Measurements from ENCODE around the gene CUX1. TPM values are rescaled to one million over a fixed set of nuclear protein-coding genes. Genes with fewer than 3 reads are reported as not detected.

Gene CUX1
- total RNA-seq, 4 donors from 2014 or later = 52.5 to 93.6 (median 63.7) TPM

GRCh38 chr7:101970801-101971200 lies 153.4 kb downstream of the CUX1 start:
- Histone ChIP-seq H3K27ac (no peak overlapping the region), H3K9me3 (no peaks in the 10 kb centered on the region), H3K36me3 (no peaks in the 10 kb centered on the region), H3K4me3 (no peak overlapping the region), H3K27me3 (no peaks in the 10 kb centered on the region), H3K4me1 (no peaks in the 10 kb centered on the region)
- no peak for DNase-seq (ENCODE audit: low spot score in 2 of 2)
- WGBS = 84% methylated on average over 4 of the region's 5 CpGs
- TF ChIP-seq, protein P1, sequence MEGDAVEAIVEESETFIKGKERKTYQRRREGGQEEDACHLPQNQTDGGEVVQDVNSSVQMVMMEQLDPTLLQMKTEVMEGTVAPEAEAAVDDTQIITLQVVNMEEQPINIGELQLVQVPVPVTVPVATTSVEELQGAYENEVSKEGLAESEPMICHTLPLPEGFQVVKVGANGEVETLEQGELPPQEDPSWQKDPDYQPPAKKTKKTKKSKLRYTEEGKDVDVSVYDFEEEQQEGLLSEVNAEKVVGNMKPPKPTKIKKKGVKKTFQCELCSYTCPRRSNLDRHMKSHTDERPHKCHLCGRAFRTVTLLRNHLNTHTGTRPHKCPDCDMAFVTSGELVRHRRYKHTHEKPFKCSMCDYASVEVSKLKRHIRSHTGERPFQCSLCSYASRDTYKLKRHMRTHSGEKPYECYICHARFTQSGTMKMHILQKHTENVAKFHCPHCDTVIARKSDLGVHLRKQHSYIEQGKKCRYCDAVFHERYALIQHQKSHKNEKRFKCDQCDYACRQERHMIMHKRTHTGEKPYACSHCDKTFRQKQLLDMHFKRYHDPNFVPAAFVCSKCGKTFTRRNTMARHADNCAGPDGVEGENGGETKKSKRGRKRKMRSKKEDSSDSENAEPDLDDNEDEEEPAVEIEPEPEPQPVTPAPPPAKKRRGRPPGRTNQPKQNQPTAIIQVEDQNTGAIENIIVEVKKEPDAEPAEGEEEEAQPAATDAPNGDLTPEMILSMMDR (IDR thresholded peaks at IDR 0.05) = no peak

DNA sequence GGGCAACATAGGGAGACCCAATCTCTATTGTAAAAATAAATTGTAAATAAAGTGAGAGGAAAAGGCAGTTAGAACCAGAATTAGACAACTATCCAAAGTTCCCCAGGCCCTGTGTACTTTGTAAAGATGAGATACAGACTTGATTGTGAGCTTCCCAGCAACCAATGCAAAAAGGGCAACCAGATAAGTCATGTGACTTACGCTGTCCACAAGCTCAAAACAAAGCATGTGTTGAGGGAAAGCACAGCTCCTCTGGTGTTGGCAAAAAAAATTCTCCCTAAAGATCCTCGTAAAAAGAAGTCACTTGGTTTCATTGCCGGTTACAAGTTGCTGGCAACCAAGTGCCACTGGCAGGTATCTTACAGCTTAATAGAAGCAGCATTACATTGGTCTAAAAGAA lies 154.0 kb downstream of the CUX1 start:
- no peak for DNase-seq (ENCODE audit: low spot score in 2 of 2)
- H3K36me3 ChIP-seq = no peaks in the 10 kb centered on the region
- H3K27ac ChIP-seq = no peak overlapping the region
- no peak overlapping the region for H3K4me3 ChIP-seq
- H3K4me1 ChIP-seq = no peaks in the 10 kb centered on the region
- H3K9me3 ChIP-seq = no peaks in the 10 kb centered on the region
- no peak for TF ChIP-seq POLR2A (IDR thresholded peaks at IDR 0.05)
- TF ChIP-seq EP300 (IDR thresholded peaks at IDR 0.05) = no peak
- TF ChIP-seq, protein P1 (IDR thresholded peaks at IDR 0.05) = no peak
- no peak for TF ChIP-seq POLR2AphosphoS5 (IDR thresholded peaks at IDR 0.05)
- no peaks in the 10 kb centered on the region for H3K27me3 ChIP-seq
- WGBS = 95% methylated on average over 3 of the region's 3 CpGs

DNA sequence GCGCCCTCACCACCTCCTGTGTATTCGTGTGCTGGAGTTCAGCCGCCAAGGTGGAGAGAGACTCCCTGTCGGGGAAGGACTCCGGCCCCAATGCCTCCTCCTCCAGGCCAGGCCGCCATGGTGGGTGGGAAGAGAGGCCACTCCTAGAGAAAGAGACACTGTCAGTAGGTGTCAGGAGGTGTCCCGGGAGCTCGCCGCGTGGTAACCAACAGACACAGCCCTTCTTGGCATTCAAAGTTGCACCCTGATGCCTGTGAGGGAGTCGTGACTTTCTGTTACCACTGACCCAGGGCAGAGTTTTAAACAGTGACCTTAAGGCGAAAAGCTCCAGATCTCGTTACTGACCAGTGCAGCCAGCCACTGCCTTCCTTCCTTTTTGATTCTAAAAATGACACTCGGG lies 155.2 kb downstream of the CUX1 start:
- TF ChIP-seq POLR2A (IDR thresholded peaks at IDR 0.05) (no peak), EP300 (IDR thresholded peaks at IDR 0.05) (no peak)
- WGBS = 94% methylated on average over 14 of the region's 14 CpGs
- Histone ChIP-seq H3K9me3 (no peaks in the 10 kb centered on the region), H3K27me3 (no peaks in the 10 kb centered on the region), H3K36me3 (no peaks in the 10 kb centered on the region), H3K4me3 (no peak overlapping the region), H3K4me1 (no peaks in the 10 kb centered on the region), H3K27ac (no peak overlapping the region)
- no peak for DNase-seq (ENCODE audit: low spot score in 2 of 2)

GRCh38 chr7:101973130-101973529 lies 155.7 kb downstream of the CUX1 start:
- WGBS = 89% methylated on average over 8 of the region's 8 CpGs
- TF ChIP-seq POLR2A (IDR thresholded peaks at IDR 0.05) = no peak
- no peak for TF ChIP-seq POLR2AphosphoS5 (IDR thresholded peaks at IDR 0.05)
- TF ChIP-seq EP300 (IDR thresholded peaks at IDR 0.05) = no peak
- TF ChIP-seq, protein P1 (IDR thresholded peaks at IDR 0.05) = no peak
- H3K36me3 ChIP-seq = no peaks in the 10 kb centered on the region
- no peak for DNase-seq (ENCODE audit: low spot score in 2 of 2)
- no peak overlapping the region for H3K27ac ChIP-seq
- no peaks in the 10 kb centered on the region for H3K9me3 ChIP-seq
- H3K4me3 ChIP-seq = no peak overlapping the region
- H3K27me3 ChIP-seq = no peaks in the 10 kb centered on the region
- no peaks in the 10 kb centered on the region for H3K4me1 ChIP-seq

DNA sequence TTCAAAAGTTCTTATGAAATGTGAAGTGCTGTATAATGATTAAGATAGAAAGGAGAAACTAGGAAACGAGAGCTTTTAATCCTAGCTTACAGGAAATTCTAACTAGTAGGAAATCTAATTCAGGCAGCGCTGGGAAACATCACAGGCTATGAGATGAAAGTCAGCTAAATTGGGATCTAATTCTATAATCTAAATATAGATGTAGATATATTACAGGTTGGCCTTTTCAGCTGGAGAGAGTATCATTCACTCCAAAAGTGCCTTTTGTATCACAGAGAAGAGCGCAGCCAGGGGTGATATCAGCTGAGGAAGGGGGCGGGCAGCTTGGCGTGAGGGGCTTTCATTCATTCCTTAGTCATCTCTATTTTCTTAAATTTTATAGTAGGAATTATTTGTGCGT lies 157.0 kb downstream of the CUX1 start:
- TF ChIP-seq POLR2A (IDR thresholded peaks at IDR 0.05) = no peak
- TF ChIP-seq POLR2AphosphoS5 (IDR thresholded peaks at IDR 0.05) = no peak
- no peak for TF ChIP-seq EP300 (IDR thresholded peaks at IDR 0.05)
- TF ChIP-seq, protein P1 (IDR thresholded peaks at IDR 0.05) = no peak
- no peaks in the 10 kb centered on the region for H3K4me1 ChIP-seq
- no peak overlapping the region for H3K4me3 ChIP-seq
- no peaks in the 10 kb centered on the region for H3K36me3 ChIP-seq
- 95% methylated on average over 6 of the region's 6 CpGs for WGBS
- no peaks in the 10 kb centered on the region for H3K9me3 ChIP-seq
- no peaks in the 10 kb centered on the region for H3K27me3 ChIP-seq
- no peak overlapping the region for H3K27ac ChIP-seq
- no peak for DNase-seq (ENCODE audit: low spot score in 2 of 2)

- H3K4me1 ChIP-seq = no peaks in the 10 kb centered on the region
- H3K36me3 ChIP-seq = no peaks in the 10 kb centered on the region
- no peak for DNase-seq (ENCODE audit: low spot score in 2 of 2)
- H3K4me3 ChIP-seq = no peak overlapping the region
- 97% methylated on average over 7 of the region's 7 CpGs for WGBS
- no peak overlapping the region for H3K27ac ChIP-seq
- no peaks in the 10 kb centered on the region for H3K27me3 ChIP-seq
- no peaks in the 10 kb centered on the region for H3K9me3 ChIP-seq
- TF ChIP-seq EP300 (IDR thresholded peaks at IDR 0.05) = no peak
- TF ChIP-seq POLR2A (IDR thresholded peaks at IDR 0.05) = no peak
- TF ChIP-seq, protein P1 (IDR thresholded peaks at IDR 0.05) = no peak
- no peak for TF ChIP-seq POLR2AphosphoS5 (IDR thresholded peaks at IDR 0.05)
Measured at GRCh38 chr7:101975046-101975445, 157.6 kb downstream of the CUX1 start.

All from suprapubic skin (tissue), 4 donors.